Measurements from ENCODE around the gene ZC3H12A. TPM values are rescaled to one million over a fixed set of nuclear protein-coding genes. Genes with fewer than 3 reads are reported as not detected.

The ZC3H12A gene
- total RNA-seq, 3 donors from 2014 or later (not counting 1 experiment from before 2014, with no cell fraction given): 219 to 366 (median 289) TPM

- DNase-seq (no peak), ATAC-seq (no peak)
- Histone ChIP-seq H3K4me3 (ENCODE audit: low read length) (no peak overlapping the region), H3K27ac (ENCODE audit: low read length) (peak overlapping the region; percentile 3), H3K9me3 (ENCODE audit: control insufficient read depth, insufficient read depth, low read length) (no peaks in the 10 kb centered on the region), H3K36me3 (ENCODE audit: control insufficient read depth, insufficient read depth, low read length) (peaks cover 11% of the 10 kb centered on the region), H3K27me3 (ENCODE audit: control insufficient read depth, insufficient read depth, low read length) (no peaks in the 10 kb centered on the region), H3K4me1 (ENCODE audit: control insufficient read depth, insufficient read depth, low read length) (peaks cover 50% of the 10 kb centered on the region)
- Mint-ChIP-seq H3K36me3 (no peaks in the 10 kb centered on the region), H3K27me3 (ENCODE audit: low read depth in 2 of 2) (no peaks in the 10 kb centered on the region), H3K9me3 (no peaks in the 10 kb centered on the region), H3K27ac (peak overlapping the region; percentile 99 to 100), H3K4me3 (peak overlapping the region; percentile 35), H3K4me1 (peaks cover 39 to 49% of the 10 kb centered on the region in 2 donors)
- intact Hi-C loops (cut with micrococcal nuclease): loop anchor here (10.0 kb wide), 1 partner anchor 533 kb away; the partner anchor contains the start of gene FHL3
- TF ChIP-seq, protein P1, sequence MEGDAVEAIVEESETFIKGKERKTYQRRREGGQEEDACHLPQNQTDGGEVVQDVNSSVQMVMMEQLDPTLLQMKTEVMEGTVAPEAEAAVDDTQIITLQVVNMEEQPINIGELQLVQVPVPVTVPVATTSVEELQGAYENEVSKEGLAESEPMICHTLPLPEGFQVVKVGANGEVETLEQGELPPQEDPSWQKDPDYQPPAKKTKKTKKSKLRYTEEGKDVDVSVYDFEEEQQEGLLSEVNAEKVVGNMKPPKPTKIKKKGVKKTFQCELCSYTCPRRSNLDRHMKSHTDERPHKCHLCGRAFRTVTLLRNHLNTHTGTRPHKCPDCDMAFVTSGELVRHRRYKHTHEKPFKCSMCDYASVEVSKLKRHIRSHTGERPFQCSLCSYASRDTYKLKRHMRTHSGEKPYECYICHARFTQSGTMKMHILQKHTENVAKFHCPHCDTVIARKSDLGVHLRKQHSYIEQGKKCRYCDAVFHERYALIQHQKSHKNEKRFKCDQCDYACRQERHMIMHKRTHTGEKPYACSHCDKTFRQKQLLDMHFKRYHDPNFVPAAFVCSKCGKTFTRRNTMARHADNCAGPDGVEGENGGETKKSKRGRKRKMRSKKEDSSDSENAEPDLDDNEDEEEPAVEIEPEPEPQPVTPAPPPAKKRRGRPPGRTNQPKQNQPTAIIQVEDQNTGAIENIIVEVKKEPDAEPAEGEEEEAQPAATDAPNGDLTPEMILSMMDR (IDR thresholded peaks at IDR 0.05): no peak
- WGBS (ENCODE audit: insufficient coverage): 74% methylated on average over 13 of the region's 13 CpGs
Measured at GRCh38 chr1:37471345-37472231, 2.8 kb upstream of the ZC3H12A start.

- no peaks in the 10 kb centered on the region for H3K9me3 Mint-ChIP-seq
- no peak for ATAC-seq
- DNase-seq: peak in 1 of 2 donors; percentile 18
- H3K36me3 Mint-ChIP-seq: no peaks in the 10 kb centered on the region
- H3K27me3 Mint-ChIP-seq (ENCODE audit: low read depth in 2 of 2): no peaks in the 10 kb centered on the region
- H3K4me1 ChIP-seq (ENCODE audit: control insufficient read depth, insufficient read depth, low read length): peaks cover 57% of the 10 kb centered on the region
- H3K27ac Mint-ChIP-seq: peak overlapping the region; percentile 99 to 100
- TF ChIP-seq, protein P1 (IDR thresholded peaks at IDR 0.05): no peak
- H3K9me3 ChIP-seq (ENCODE audit: control insufficient read depth, insufficient read depth, low read length): no peaks in the 10 kb centered on the region
- peak overlapping the region; percentile 55 for H3K27ac ChIP-seq (ENCODE audit: low read length)
- H3K4me3 ChIP-seq (ENCODE audit: low read length): no peak overlapping the region
- no peaks in the 10 kb centered on the region for H3K27me3 ChIP-seq (ENCODE audit: control insufficient read depth, insufficient read depth, low read length)
- peaks cover 14% of the 10 kb centered on the region for H3K36me3 ChIP-seq (ENCODE audit: control insufficient read depth, insufficient read depth, low read length)
- intact Hi-C loops (cut with micrococcal nuclease): loop anchor here (10.0 kb wide), 1 partner anchor 533 kb away; the partner anchor contains the start of gene FHL3
- H3K4me1 Mint-ChIP-seq: peaks cover 46 to 56% of the 10 kb centered on the region in 2 donors
- H3K4me3 Mint-ChIP-seq: peak overlapping the region; percentile 83
- WGBS (ENCODE audit: insufficient coverage): 64% methylated on average over 7 of the region's 7 CpGs
Measured at GRCh38 chr1:37472281-37472680, 2.1 kb upstream of the ZC3H12A start.

- intact Hi-C loops (cut with micrococcal nuclease): loop anchor here (1.0 to 10.0 kb wide), 2 partner anchors 8 to 532 kb away; partner anchors contain the start of gene FHL3
- no peaks in the 10 kb centered on the region for H3K36me3 Mint-ChIP-seq
- no peak overlapping the region for H3K27ac ChIP-seq (ENCODE audit: low read length)
- H3K9me3 Mint-ChIP-seq: no peaks in the 10 kb centered on the region
- H3K4me1 ChIP-seq (ENCODE audit: control insufficient read depth, insufficient read depth, low read length): peaks cover 64% of the 10 kb centered on the region
- no CpG with 5 or more reads among the region's 1 CpG for WGBS (ENCODE audit: insufficient coverage)
- no peaks in the 10 kb centered on the region for H3K9me3 ChIP-seq (ENCODE audit: control insufficient read depth, insufficient read depth, low read length)
- H3K36me3 ChIP-seq (ENCODE audit: control insufficient read depth, insufficient read depth, low read length): peaks cover 19% of the 10 kb centered on the region
- TF ChIP-seq, protein P1 (IDR thresholded peaks at IDR 0.05): no peak
- H3K4me3 Mint-ChIP-seq: peak overlapping the region; percentile 83
- peak overlapping the region; percentile 99 to 100 for H3K27ac Mint-ChIP-seq
- ATAC-seq: no peak
- peaks cover 53 to 63% of the 10 kb centered on the region in 2 donors for H3K4me1 Mint-ChIP-seq
- H3K4me3 ChIP-seq (ENCODE audit: low read length): no peak overlapping the region
- no peak for DNase-seq
- H3K27me3 Mint-ChIP-seq (ENCODE audit: low read depth in 2 of 2): no peaks in the 10 kb centered on the region
- H3K27me3 ChIP-seq (ENCODE audit: control insufficient read depth, insufficient read depth, low read length): no peaks in the 10 kb centered on the region
Measured at GRCh38 chr1:37472994-37473393, 1.4 kb upstream of the ZC3H12A start.

Data from natural killer cell (primary cell).